GM12875 (cell line): Measurements from ENCODE around the gene BRI3BP.
"Not testable (repeated sequence)": the region's sequence is repeated elsewhere in the genome, so short reads cannot be mapped to it uniquely, and the experiment has no call there.

ENCODE experiments used
- H3K4me3 ChIP-seq: one replicate; pipeline ENCODE4 v1.5.1; 2011; ENCODE audit warnings: low read depth, low read length, control low read depth
- TF ChIP-seq, protein P1 (sequence below): IDR thresholded peaks from 2 replicates; pipeline ENCODE4 v1.5.1; 2011; ENCODE audit warnings: low read depth, mild to moderate bottlenecking, control low read depth, inconsistent platforms, low read length, moderate library complexity, borderline replicate concordance; ENCODE audit not compliant: insufficient read depth

Gene BRI3BP

DNA sequence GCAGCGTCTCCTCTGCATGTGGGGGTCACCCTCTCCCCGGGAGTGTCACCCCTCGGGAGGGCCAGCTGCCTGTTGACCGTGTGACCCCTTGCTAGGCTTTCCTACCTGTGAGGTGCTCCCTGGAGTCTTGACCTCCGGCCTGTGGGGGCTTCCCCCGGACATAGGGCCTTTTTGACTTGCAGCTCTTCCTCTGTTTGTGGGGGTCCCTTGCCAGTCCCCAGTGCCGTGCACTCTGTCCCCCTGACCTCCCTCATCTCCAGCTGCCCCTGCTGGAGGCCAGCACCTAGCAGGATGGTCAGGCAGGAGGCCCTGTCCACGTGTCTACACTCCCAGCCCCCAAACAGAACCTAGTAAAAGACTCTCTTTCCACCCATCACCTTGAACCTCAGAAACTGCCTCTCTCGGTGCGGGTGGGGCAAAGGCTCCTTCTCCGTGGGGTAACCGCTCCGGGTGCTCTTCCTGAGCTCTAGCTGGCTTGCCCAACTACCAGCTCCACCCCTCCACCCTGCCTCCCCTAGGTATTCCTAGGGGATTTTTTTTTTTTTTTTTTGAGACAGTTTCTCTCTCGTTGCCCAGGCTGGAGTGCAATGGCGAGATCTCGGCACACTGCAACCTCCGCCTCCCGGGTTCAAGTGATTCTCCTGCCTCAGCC, 72.6 kb downstream of the BRI3BP start:
- H3K4me3 ChIP-seq = peak overlapping the region; percentile 92

DNA sequence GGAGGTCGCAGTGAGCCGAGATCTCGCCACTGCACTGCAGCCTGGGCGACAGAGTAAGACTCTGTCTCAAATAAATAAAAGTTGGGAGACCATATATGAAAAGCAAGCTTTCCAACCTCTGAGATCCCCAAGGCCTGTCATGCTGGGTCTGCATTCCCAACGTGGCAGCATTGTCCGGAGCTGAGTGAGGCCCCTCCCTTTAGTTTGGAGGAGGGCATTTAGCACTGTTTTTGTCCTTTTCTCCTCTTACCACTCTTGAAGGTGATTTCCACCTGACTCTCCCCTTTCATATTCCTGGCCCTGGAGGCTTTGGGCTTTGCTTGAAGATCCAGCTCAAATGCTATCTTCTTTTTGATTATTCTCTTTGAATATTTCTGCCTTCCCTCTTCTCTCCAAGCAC, 74.9 kb downstream of the BRI3BP start:
- H3K4me3 ChIP-seq = no peak overlapping the region
- TF ChIP-seq, protein P1, sequence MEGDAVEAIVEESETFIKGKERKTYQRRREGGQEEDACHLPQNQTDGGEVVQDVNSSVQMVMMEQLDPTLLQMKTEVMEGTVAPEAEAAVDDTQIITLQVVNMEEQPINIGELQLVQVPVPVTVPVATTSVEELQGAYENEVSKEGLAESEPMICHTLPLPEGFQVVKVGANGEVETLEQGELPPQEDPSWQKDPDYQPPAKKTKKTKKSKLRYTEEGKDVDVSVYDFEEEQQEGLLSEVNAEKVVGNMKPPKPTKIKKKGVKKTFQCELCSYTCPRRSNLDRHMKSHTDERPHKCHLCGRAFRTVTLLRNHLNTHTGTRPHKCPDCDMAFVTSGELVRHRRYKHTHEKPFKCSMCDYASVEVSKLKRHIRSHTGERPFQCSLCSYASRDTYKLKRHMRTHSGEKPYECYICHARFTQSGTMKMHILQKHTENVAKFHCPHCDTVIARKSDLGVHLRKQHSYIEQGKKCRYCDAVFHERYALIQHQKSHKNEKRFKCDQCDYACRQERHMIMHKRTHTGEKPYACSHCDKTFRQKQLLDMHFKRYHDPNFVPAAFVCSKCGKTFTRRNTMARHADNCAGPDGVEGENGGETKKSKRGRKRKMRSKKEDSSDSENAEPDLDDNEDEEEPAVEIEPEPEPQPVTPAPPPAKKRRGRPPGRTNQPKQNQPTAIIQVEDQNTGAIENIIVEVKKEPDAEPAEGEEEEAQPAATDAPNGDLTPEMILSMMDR = no peak

More for the DNA sequence above, 72.6 kb downstream of the BRI3BP start:
- TF ChIP-seq, protein P1 = no peak

DNA sequence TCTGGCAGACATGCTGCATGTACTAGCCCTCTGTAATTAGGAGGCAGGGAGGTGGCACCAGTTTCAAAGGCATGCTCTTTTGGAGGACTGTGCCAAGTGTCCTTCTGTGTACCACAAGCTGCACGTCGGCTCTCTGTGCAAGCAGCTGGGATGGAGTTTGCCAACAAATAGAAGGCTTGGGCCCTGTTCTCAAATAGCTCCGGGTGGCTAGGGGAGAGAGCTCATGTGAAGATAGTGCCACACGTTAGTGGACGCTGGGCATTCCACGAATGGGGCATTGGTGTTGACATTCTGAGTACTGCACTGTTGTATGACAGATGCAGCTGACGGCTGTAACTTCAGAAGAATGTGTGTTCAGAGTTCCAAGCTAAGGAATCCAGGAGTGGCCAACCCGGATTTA, 76.2 kb downstream of the BRI3BP start:
- TF ChIP-seq, protein P1 = no peak
- H3K4me3 ChIP-seq = no peak overlapping the region

- TF ChIP-seq, protein P1 = no peak
- no peak overlapping the region for H3K4me3 ChIP-seq
Measured at GRCh38 chr12:125070112-125070511, 76.7 kb downstream of the BRI3BP start.

DNA sequence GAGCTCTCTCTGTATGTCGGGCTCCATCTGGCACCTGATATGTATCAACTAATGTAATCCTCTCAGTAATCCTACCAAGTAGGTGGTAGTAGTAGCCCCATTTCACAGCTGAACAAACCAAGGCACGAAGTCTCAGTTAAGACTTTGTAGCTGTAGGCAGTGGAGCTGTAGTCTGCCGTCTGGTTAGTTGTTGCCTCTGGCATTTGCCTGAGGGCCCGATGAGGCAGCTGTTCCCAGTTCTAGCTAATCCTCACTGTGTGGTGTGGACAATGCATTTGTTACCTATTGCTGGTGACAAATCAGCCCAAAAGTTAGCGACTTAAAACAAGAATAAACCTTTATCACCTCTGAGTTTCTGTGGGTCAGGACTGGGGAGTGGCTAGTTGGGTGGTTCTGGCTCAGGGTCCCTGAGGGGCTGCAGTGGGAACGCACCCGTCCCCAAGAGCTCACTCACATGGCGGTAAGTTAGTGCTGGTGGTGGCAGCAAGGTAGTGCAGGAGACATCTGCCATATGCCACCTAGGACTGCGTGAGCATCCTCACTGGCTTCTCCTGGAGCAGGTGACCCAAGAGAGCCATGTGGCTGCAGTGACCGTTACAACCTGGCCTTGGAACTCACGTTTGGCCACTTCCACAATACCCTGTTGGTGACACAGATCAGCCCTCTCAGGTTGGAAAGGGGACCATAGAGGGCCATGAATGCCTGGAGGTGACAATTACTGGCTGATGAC, 77.4 kb downstream of the BRI3BP start:
- no peak overlapping the region for H3K4me3 ChIP-seq
- TF ChIP-seq, protein P1 = no peak

GRCh38 chr12:125071456-125071855, 78.0 kb downstream of the BRI3BP start:
- no peak overlapping the region for H3K4me3 ChIP-seq
- TF ChIP-seq, protein P1 = no peak

GRCh38 chr12:125072496-125072895, 79.1 kb downstream of the BRI3BP start:
- H3K4me3 ChIP-seq = no peak overlapping the region
- TF ChIP-seq, protein P1 = no peak

DNA sequence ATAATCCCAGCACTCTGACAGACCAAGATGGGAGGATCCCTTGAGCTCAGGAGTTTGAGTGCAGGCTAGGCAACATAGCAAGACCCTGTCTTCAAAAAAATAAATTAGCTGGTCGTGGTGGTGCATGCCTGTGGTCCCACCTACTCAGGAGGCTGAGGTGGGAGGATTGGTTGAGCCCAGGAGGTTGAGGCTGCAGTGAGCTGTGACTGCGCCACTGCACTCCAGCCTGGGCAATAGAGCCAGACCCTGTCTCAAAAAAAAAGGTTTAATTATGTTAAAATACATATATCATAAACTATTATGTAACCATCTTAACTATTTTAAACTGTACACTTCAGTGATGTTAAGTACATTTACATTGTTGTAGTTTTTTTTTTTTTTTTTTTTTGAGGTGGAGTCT, 80.8 kb downstream of the BRI3BP start:
- not testable (repeated sequence) for H3K4me3 ChIP-seq
